Inflammatory macrophage treated with lipopolysaccharide for 4 hours (primary cell): Measurements from ENCODE around the gene SPN.
A peak's percentile ranks its signal among the peaks of the same experiment; 100 is the strongest.
"Not testable (repeated sequence)": the region's sequence is repeated elsewhere in the genome, so short reads cannot be mapped to it uniquely, and the experiment has no call there.

Experiments used
- DNase-seq: peaks from one replicate; pipeline ENCODE4 v3.0.0-alpha.2; 2020

The SPN gene, protein sequence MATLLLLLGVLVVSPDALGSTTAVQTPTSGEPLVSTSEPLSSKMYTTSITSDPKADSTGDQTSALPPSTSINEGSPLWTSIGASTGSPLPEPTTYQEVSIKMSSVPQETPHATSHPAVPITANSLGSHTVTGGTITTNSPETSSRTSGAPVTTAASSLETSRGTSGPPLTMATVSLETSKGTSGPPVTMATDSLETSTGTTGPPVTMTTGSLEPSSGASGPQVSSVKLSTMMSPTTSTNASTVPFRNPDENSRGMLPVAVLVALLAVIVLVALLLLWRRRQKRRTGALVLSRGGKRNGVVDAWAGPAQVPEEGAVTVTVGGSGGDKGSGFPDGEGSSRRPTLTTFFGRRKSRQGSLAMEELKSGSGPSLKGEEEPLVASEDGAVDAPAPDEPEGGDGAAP

GRCh38 chr16:29663016-29663806, at the start of gene SPN:
SPN (plus strand) TSS chr16:29663247; CDS start chr16:29663729, 482 bp downstream.
- peak; percentile 60 for DNase-seq

DNA sequence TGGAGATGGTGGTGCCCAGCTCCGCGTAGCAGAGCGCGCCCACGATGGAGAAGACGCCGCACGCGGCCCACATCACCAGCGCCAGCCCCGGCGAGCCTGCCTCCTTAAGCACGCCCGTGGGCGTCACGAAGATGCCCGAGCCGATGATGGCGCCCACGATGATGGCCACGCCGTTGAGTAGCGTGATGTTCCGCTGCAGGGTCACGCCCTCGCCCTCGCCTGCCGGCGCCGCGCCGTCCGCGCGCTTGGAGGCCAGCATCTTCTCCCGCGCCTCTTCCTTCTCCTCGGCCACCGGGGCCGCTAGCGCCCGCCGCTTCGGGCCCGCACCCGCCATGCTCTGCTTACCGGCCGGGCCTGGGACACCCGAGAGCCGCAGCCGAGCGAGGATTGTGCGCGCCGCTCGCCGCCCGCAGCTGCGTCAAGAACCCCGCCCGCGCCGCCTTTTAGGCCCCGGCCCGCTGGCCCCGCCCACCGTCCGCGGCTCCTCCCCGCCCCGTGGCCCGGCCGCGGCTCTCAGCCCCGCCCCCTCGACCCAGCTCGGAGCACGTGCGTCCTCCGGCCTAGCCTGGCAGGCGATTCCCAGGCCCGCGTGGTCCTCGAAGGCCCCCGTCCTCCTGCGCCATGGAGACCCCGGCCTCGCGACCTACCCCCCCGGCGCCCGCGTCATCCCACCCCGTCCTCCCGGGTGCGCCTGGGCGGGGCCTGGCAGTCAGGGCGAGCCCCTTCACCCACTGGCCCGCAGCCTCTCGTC, 49.6 kb upstream of the SPN start:
- DNase-seq, result peak; percentile 87

DNA sequence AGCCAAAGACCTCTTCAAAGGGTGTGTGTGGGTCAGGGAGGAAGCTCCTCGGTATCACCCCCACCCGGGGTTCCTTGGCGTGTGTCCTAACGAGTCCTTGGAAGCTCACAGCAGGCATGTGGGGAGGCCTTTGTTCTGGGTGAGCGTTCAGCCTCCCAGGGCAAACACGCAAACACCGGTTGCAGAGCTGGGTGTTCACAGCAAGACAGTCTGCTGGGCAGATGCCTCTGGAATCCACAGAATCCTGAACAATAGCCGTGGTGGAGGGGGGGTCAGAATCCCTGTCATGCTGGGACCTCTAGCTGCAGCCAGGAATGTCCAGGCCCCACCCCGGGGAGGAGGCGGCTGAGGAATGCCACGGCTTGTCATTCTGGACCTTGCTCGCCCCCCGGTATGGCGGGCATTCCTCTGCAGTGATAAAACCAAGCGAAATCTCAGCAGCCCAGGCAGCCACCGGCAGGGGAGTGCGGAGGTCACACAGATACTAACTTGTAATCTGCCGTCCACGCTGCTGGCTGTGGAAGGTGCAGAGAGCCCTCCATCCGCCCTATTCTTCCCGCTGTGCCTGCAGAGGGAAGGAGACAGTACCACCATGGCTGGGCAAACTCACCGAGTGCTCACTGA, 48.2 kb upstream of the SPN start:
- DNase-seq, result not testable (repeated sequence)

GRCh38 chr16:29616127-29616526, 46.9 kb upstream of the SPN start:
- DNase-seq, result not testable (repeated sequence)

DNA sequence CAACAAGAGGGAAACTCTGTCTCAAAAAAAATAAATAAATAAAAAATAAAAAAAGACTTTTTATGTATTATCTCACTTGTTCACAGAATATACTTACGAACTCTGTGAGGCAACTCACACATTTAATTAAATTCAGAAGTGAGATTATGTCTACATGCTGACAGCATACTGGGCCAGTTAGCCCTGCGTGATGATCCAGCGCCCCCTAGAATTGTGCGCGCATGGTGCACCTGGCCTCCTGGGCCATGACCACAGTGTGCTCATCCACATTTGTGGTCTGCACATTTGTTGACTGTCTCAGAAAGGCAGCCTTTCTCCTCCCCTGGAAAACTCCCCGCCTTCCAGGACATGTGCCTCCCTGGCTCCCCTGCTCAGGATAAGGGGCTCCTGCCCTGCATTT, 42.5 kb upstream of the SPN start:
- not testable (repeated sequence) for DNase-seq

GRCh38 chr16:29622738-29623137, 40.3 kb upstream of the SPN start:
- not testable (repeated sequence) for DNase-seq

DNA sequence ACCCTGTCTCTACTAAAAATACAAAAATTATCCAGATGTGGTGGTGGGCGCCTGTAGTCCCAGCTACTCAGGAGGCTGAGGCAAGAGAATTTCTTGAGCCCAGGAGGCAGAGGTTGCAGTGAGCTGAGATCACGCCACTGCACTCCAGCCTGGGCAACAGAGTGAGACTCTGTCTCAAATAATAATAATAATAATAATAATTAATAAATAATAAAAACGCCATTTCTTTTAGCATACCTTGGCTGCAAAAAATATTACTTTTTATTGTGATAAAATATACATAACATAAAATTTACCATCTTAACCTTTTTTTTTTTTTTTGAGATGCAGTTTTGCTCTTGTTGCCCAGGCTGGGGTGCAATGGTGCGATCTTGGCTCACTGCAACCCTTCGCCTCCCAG, 39.8 kb upstream of the SPN start:
- DNase-seq, result not testable (repeated sequence)

DNA sequence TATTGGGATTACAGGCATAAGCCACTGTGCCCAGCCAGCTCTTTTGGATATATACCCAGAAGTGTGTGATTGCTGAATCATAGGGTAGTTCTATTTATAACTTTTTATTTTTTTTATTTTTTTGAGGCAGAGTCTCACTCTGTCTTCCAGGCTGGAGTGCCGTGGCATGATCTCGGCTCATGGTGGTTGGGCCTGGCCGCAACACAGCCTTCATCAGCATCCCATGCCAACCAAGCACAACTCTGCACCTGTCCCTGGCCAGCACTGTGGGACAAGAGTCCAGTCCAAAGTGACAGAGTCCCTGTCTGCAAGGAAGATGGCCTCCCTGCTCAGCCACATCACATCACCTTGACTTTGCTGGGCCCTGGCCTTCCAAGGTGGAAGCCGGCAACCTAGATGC, 37.9 kb upstream of the SPN start:
- not testable (repeated sequence) for DNase-seq

- peak; percentile 47 for DNase-seq
These were observed 36.2 kb upstream of the SPN start for GRCh38 chr16:29626778-29627331.

- DNase-seq, result not testable (repeated sequence)
These were observed 35.4 kb upstream of the SPN start for GRCh38 chr16:29627661-29628075.

DNA sequence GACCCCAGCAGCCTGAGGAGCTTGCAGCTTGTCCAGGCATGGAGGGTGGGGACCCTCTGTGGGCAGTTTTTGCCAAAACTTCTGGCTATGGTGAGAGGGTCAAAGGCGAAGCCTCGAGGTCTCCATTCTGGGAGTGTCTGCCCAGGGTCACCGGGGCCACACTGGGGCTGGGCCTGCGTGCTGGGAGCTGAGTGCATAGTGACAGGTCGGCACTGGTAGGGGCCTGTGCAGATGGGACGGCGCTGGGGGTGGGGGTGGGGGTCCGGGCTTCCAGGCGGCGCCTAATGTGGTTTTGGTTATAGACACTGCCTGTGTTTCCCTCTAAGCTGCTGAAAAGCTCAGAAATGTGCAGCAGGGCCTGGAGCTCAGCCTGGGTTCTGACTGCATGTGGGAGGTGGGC, 34.3 kb upstream of the SPN start:
- not testable (repeated sequence) for DNase-seq

DNA sequence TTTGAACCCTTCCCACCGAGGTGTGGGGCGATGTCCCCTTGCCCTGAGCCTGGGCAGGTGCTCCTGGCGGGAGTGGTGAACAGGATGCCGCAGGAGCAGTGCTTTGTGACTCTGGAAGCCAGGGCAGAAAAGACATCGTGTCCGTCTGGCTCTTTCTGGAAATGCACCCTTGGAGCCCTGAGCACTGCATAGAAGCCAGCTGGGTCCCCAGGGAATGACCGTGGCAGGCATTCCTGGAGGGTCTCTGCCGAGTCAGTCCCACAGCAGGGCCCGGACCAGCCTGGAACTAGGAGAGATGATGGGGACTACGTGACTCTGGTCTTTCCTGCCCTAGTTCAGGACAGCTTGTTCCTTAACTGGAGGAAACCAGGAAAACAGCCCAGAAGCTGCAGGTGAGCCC, 33.7 kb upstream of the SPN start:
- DNase-seq, result not testable (repeated sequence)

GRCh38 chr16:29631658-29632057, 31.4 kb upstream of the SPN start:
- DNase-seq, result not testable (repeated sequence)

DNA sequence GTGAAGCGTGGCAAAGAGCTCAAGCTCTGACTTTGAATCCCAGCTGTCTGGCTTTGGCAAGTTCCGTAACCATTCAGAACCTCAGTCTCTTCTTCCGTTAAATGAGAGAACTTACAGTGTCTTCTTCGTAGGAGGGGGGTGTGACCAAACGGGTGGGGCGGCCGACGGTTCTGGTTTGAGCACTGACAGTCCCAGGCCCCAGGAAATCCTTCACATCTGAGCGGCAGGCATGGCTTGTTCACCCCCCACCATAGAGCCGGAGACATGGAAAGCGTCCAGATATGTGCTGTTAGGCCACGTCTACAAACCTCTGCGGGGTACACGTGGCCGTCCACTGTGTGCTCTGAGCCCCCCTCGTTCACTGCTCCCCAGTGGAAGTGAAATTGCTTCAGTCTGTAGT, 27.1 kb upstream of the SPN start:
- not testable (repeated sequence) for DNase-seq

DNA sequence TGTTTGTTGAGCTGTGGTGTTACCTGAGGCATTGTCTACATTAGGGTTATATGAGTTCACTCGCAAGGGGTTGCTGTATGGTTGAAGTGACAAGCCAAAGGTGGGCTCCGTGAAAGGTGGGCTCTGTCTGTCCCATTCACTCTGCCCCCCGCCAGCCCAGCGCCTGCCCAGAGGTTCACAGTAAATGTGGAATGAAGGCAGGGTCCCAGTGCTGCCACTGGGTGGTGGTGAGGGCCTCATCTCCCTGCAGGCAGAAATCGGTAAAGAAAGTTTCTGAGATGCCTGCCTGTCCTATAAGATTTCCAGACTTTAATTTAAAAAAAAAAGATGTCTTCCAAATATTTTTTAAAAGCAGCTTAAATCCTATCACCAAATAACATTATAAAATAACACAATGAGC, 26.7 kb upstream of the SPN start:
- DNase-seq, result not testable (repeated sequence)

DNA sequence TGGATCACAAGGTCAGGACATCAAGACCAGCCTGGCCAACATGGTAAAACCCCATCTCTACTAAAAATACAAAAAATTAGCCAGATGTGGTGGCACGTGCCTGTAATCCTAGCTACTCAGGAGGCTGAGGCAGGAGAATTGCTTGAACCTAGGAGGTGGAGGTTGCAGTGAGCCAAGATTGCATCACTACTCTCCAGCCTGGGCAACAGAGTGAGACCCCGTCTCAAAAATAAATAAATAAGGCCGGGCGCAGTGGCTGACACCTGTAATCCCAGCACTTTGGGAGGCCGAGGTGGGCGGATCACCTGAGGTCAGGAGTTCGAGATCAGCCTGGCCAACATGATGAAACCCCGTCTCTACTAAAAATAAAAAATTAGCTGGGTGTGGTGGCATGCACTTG, 24.3 kb upstream of the SPN start:
- not testable (repeated sequence) for DNase-seq

GRCh38 chr16:29641561-29641960, 21.5 kb upstream of the SPN start:
- DNase-seq, result peak; percentile 51

DNA sequence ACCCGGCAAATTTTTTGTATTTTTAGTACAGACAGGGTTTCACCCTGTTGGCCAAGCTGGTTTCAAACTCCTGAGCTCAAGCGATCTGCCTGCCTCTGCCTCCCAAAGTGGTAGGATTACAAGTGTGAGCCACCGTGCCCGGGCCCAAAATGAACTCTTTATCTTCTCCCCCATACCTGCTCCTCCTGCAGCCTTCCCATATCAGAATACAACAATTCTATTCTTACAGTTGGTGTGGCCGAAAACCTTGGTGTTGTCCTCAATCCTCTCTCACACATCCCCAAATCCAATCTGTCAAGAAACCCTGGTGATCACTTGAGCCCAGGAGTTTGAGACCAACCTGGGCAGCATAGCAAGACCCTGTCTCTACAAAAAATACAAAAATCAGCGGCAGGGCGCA, 19.5 kb upstream of the SPN start:
- no peak for DNase-seq

- DNase-seq, result peak; percentile 88
These were observed 18.6 kb upstream of the SPN start for GRCh38 chr16:29644338-29644857.

- DNase-seq, result peak; percentile 90
These were observed 17.9 kb upstream of the SPN start for GRCh38 chr16:29644973-29645693.

DNA sequence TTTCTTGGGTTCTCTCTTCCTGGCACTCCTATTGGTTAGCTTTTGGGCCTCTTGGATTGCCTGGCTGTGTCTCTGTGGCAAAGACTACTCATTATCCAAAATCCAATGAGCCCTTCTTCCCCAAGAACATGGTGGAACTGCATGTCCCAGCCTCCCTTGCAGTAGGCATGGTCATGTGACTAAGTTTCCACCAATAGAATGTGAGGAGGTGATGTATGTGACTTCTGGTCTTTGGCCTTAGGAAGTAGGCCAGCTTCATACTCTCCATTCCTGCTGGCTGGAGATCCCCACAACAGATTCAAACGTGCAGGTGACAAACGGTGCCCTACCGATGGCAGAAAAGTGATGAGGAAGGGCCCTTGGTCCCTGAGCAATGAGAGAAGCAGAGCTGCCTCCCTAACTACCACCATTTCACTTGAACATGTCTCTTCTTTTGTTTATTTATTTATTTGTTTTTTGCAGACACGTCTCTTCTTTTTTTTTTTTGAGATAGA, 17.3 kb upstream of the SPN start:
- peak; percentile 77 for DNase-seq
